Keratinocyte (primary cell): ENCODE measurements around the gene TBXAS1. TPM values are rescaled to one million over a fixed set of nuclear protein-coding genes. Genes with fewer than 3 reads are reported as not detected.

Source experiments
- DNase-seq: peaks from one replicate; pipeline ENCODE4 v3.0.0-alpha.2; 2011; ENCODE audit warnings: low read depth, missing footprints, low spot score
- FAIRE-seq: peaks from 2 replicates; lab custom pipeline; 2011; peaks lifted over from hg19 to GRCh38; lab: Jason Lieb, UNC
- H2AFZ ChIP-seq: 2 replicates; pipeline ENCODE4 v1.6.0; 2012; ENCODE audit warnings: low read length, control low read depth, inconsistent platforms; ENCODE audit not compliant: control insufficient read depth
- H3K27ac ChIP-seq: 2 replicates; pipeline ENCODE4 v1.5.1; 2011; ENCODE audit warnings: low read length; ENCODE audit not compliant: control insufficient read depth, insufficient read depth
- H3K27me3 ChIP-seq: 3 replicates; pipeline ENCODE4 v1.6.0; 2011; ENCODE audit warnings: low read length; ENCODE audit not compliant: control insufficient read depth, insufficient read depth; ENCODE audit errors: extremely low read depth
- H3K36me3 ChIP-seq, 2 experiments: 2 replicates in 1 of 2; 3 replicates in 1 of 2; pipeline ENCODE4 v1.5.1; 2011; ENCODE audit warnings: low read length in 2 of 2, mild to moderate bottlenecking in 1 of 2; ENCODE audit not compliant: control insufficient read depth in 2 of 2, insufficient read depth in 2 of 2; ENCODE audit errors: extremely low read depth in 1 of 2
- H3K4me1 ChIP-seq: 3 replicates; pipeline ENCODE4 v1.5.1; 2011; ENCODE audit warnings: low read length; ENCODE audit not compliant: control insufficient read depth, insufficient read depth; ENCODE audit errors: extremely low read depth
- H3K4me2 ChIP-seq: 3 replicates; pipeline ENCODE4 v1.6.0; 2011; ENCODE audit warnings: low read depth, low read length; ENCODE audit not compliant: control insufficient read depth, insufficient read depth; ENCODE audit errors: extremely low read depth
- H3K4me3 ChIP-seq, 3 experiments: fragments of 200-600 bp in 1 of 3; sonication (generic) in 1 of 3; 2 replicates in 2 of 3; 3 replicates in 1 of 3; pipeline ENCODE4 v1.5.1; 2011 to 2016; ENCODE audit warnings: low read length in 3 of 3, mild to moderate bottlenecking in 3 of 3, control low read depth in 2 of 3, inconsistent platforms in 1 of 3, low read depth in 1 of 3, mixed read lengths in 1 of 3, mixed run types in 1 of 3, moderate library complexity in 1 of 3; ENCODE audit not compliant: control insufficient read depth in 2 of 3, insufficient read depth in 2 of 3; ENCODE audit errors: extremely low read depth in 1 of 3
- H3K79me2 ChIP-seq: 2 replicates; pipeline ENCODE4 v1.6.0; 2012; ENCODE audit warnings: low read length; ENCODE audit not compliant: control insufficient read depth, insufficient read depth
- H3K9ac ChIP-seq: 3 replicates; pipeline ENCODE4 v1.6.0; 2011; ENCODE audit warnings: low read length; ENCODE audit not compliant: control insufficient read depth, insufficient read depth; ENCODE audit errors: extremely low read depth
- H3K9me1 ChIP-seq: 3 replicates; pipeline ENCODE4 v1.6.0; 2011; ENCODE audit warnings: low read length; ENCODE audit not compliant: control insufficient read depth, insufficient read depth; ENCODE audit errors: extremely low read depth
- H3K9me3 ChIP-seq: 2 replicates; pipeline ENCODE4 v1.5.1; 2012; ENCODE audit warnings: low read depth, low read length; ENCODE audit not compliant: control insufficient read depth
- H4K20me1 ChIP-seq: 3 replicates; pipeline ENCODE4 v1.6.0; 2011; ENCODE audit warnings: low read length; ENCODE audit not compliant: control insufficient read depth, insufficient read depth; ENCODE audit errors: extremely low read depth
- CTCF ChIP-seq, 3 experiments: IDR thresholded peaks in 1 of 3; conservative IDR thresholded peaks in 1 of 3; optimal IDR thresholded peaks in 1 of 3; 2 replicates in 2 of 3; 3 replicates in 1 of 3; pipeline versions ENCODE3 to v1.5.1; 2011; ENCODE audit warnings: low read length in 3 of 3, mild to moderate bottlenecking in 3 of 3, moderate library complexity in 2 of 3, control low read depth in 1 of 3, inconsistent platforms in 1 of 3; ENCODE audit not compliant: insufficient read depth in 2 of 3; ENCODE audit errors: extremely low read depth in 1 of 3
- EZH2 ChIP-seq: IDR thresholded peaks from one replicate; pipeline ENCODE4 v1.6.1; 2012; ENCODE audit warnings: inconsistent platforms, mild to moderate bottlenecking, low read length, moderate library complexity
- dilution Hi-C: fragments of 300-500 bp; cut with MboI; formaldehyde crosslinking; loops from one replicate; pipeline ENCODE4 v1.7.0; 2020; ENCODE audit warnings: low sequenced_read_pairs; ENCODE audit not compliant: extremely low pct_ligation_motif_present
- polyA plus RNA-seq, 5 experiments: library from polyadenylated mRNA; depleted of rRNA in 3 of 5; stranded (reverse) in 3 of 5; stranded (forward) in 1 of 5; unstranded in 1 of 5; fragments of >200 nt; gene quantifications; 1 replicate in 1 of 5; 2 replicates in 3 of 5; 3 replicates in 1 of 5; pipeline versions ENCODE4 v1.2.1 to v1.2.3, GENCODE V29; 2011 to 2012; ENCODE audit warnings: missing spikeins in 2 of 5, low read depth in 1 of 5, low replicate concordance in 1 of 5

TBXAS1 gene
- polyA plus RNA-seq, 1 donor (not counting 4 experiments of a cell fraction or from before 2014, with no cell fraction given), result 2.9 TPM

- dilution Hi-C loops, result no loop called here
- peaks cover 4% of the 10 kb centered on the region for H3K9me1 ChIP-seq
- H3K4me1 ChIP-seq, result peaks cover 30% of the 10 kb centered on the region
- no peak overlapping the region for H3K27ac ChIP-seq
- H3K9ac ChIP-seq, result no peak overlapping the region
- no peaks in the 10 kb centered on the region for H4K20me1 ChIP-seq
- FAIRE-seq (no peak), DNase-seq (no peak)
- no peak for TF ChIP-seq EZH2
- TF ChIP-seq CTCF (optimal IDR thresholded peaks at IDR 0.05 in 1 of 3, IDR thresholded peaks at IDR 0.05 in 1 of 3, conservative IDR thresholded peaks at IDR 0.05 in 1 of 3; ENCODE audit: extremely low read depth in 1 of 3, insufficient read depth in 2 of 3, low read length in 3 of 3), result no peak
- H3K36me3 ChIP-seq, result no peaks in the 10 kb centered on the region
- H3K79me2 ChIP-seq, result no peaks in the 10 kb centered on the region
- H3K4me3 ChIP-seq, result no peak overlapping the region
- no peak overlapping the region for H2AFZ ChIP-seq
- H3K9me3 ChIP-seq, result no peaks in the 10 kb centered on the region
- no peaks in the 10 kb centered on the region for H3K27me3 ChIP-seq
- no peak overlapping the region for H3K4me2 ChIP-seq
These were observed 88.8 kb downstream of the TBXAS1 start for GRCh38 chr7:139917851-139918250.

GRCh38 chr7:139918480-139918879 lies 89.4 kb downstream of the TBXAS1 start:
- H3K27ac ChIP-seq, result no peak overlapping the region
- no peaks in the 10 kb centered on the region for H3K79me2 ChIP-seq
- no peaks in the 10 kb centered on the region for H3K27me3 ChIP-seq
- H3K9me1 ChIP-seq, result peaks cover 4% of the 10 kb centered on the region
- no peaks in the 10 kb centered on the region for H3K36me3 ChIP-seq
- no peak overlapping the region for H3K4me3 ChIP-seq
- no peak for TF ChIP-seq EZH2
- TF ChIP-seq CTCF (optimal IDR thresholded peaks at IDR 0.05 in 1 of 3, IDR thresholded peaks at IDR 0.05 in 1 of 3, conservative IDR thresholded peaks at IDR 0.05 in 1 of 3; ENCODE audit: extremely low read depth in 1 of 3, insufficient read depth in 2 of 3, low read length in 3 of 3), result no peak
- peaks cover 30% of the 10 kb centered on the region for H3K4me1 ChIP-seq
- no peak overlapping the region for H2AFZ ChIP-seq
- dilution Hi-C loops, result no loop called here
- no peaks in the 10 kb centered on the region for H3K9me3 ChIP-seq
- H4K20me1 ChIP-seq, result no peaks in the 10 kb centered on the region
- DNase-seq (no peak), FAIRE-seq (no peak)
- H3K9ac ChIP-seq, result no peak overlapping the region
- no peak overlapping the region for H3K4me2 ChIP-seq
